HG03439 (cell line): ENCODE data around the gene SGTB.
A peak's percentile ranks its signal among the peaks of the same experiment; 100 is the strongest.
"Not testable (repeated sequence)": the region's sequence is repeated elsewhere in the genome, so short reads cannot be mapped to it uniquely, and the experiment has no call there.

Experiments used
- ATAC-seq: cut with Tn5 transposase; IDR thresholded peaks from one replicate; pipeline ENCODE4 v1.9.1; 2021; ENCODE audit warnings: mild to moderate bottlenecking, moderate library complexity; ENCODE audit not compliant: unreplicated experiment

SGTB gene

GRCh38 chr5:65674749-65675148, 47.2 kb downstream of the SGTB start:
- no peak for ATAC-seq

GRCh38 chr5:65672796-65673195, 49.1 kb downstream of the SGTB start:
- ATAC-seq, result no peak

GRCh38 chr5:65668696-65669095, 53.2 kb downstream of the SGTB start:
- ATAC-seq, result no peak

GRCh38 chr5:65663804-65664521, 57.9 kb downstream of the SGTB start:
- no peak for ATAC-seq

GRCh38 chr5:65654713-65655112, 67.2 kb downstream of the SGTB start:
- ATAC-seq, result no peak

- ATAC-seq, result no peak
Observed at GRCh38 chr5:65651144-65651543, 70.8 kb downstream of the SGTB start.

- ATAC-seq, result no peak
Observed at GRCh38 chr5:65647941-65648340, 74.0 kb downstream of the SGTB start.

- no peak for ATAC-seq
Observed at GRCh38 chr5:65646938-65647337, 75.0 kb downstream of the SGTB start.

GRCh38 chr5:65640240-65640639, 81.7 kb downstream of the SGTB start:
- no peak for ATAC-seq

- ATAC-seq, result no peak
Observed at GRCh38 chr5:65630981-65631380, 90.9 kb downstream of the SGTB start.

GRCh38 chr5:65625743-65626142, 96.2 kb downstream of the SGTB start:
- ATAC-seq, result no peak

GRCh38 chr5:65624571-65625555, 97.0 kb downstream of the SGTB start, which contains the start of the genes SHLD3 and TRAPPC13:
SHLD3 (plus strand) TSS chr5:65625027; CDS start chr5:65629588, 4,561 bp downstream.
TRAPPC13 (plus strand) TSS chr5:65625027; CDS start chr5:65625061, 34 bp downstream.
- ATAC-seq, result peak; percentile 83

- peak; percentile 94 for ATAC-seq
Observed at GRCh38 chr5:65624025-65624570, 97.8 kb downstream of the SGTB start, which contains the start of gene TRIM23. TRIM23 (minus strand) TSS chr5:65624333; CDS start chr5:65624274, 59 bp downstream.

GRCh38 chr5:65623482-65623881, 98.4 kb downstream of the SGTB start:
- no peak for ATAC-seq

GRCh38 chr5:65621961-65622360, 99.9 kb downstream of the SGTB start:
- ATAC-seq, result not testable (repeated sequence)

GRCh38 chr5:65620021-65620420, 101.9 kb downstream of the SGTB start:
- ATAC-seq, result no peak
